ENCODE results near the gene CEP63.
"Not testable (repeated sequence)": the region's sequence is repeated elsewhere in the genome, so short reads cannot be mapped to it uniquely, and the experiment has no call there.

GRCh38 chr3:134594986-134595385 is 109.1 kb downstream of the CEP63 start:
- not testable (repeated sequence) for TF ChIP-seq CTCF (conservative IDR thresholded peaks at IDR 0.05); ZFX (IDR thresholded peaks at IDR 0.05)

All from C4-2B (cell line).